GM18867 (cell line): ENCODE data around the gene SPATA31C1.
"Not testable (repeated sequence)": the region's sequence is repeated elsewhere in the genome, so short reads cannot be mapped to it uniquely, and the experiment has no call there.

ENCODE experiments used
- ATAC-seq: cut with Tn5 transposase; IDR thresholded peaks from one replicate; pipeline ENCODE4 v1.9.1; 2021; ENCODE audit warnings: mild to moderate bottlenecking, moderate library complexity; ENCODE audit not compliant: unreplicated experiment

The SPATA31C1 gene

DNA sequence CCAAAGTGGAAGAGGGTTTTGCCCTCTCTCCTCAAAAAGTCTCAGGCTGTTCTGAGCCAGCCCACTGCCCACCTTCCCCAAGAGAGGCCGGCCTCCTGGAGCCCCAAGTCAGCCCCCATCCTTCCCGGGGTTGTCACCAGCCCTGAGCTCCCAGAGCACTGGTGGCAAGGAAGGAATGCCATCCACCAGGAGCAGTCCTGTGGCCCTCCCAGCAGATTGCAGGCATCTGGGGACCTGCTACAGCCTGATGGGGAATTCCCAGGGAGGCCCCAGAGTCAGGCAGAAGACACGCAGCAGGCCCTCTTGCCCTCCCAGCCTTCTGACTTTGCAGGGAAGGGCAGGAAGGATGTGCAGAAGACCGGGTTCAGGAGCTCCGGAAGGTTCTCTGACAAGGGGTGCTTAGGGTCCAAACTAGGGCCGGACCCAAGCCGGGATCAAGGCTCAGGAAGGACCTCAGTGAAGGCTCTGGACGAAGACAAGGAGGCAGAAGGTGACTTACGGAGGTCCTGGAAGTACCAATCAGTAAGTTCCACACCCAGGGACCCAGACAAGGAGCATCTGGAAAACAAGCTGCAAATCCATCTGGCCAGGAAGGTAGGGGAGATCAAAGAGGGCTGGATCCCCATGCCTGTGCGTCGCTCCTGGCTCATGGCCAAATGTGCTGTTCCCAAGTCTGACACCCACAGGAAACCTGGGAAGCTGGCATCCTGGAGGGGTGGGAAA, 31.4 kb upstream of the SPATA31C1 start:
- ATAC-seq, result no peak

DNA sequence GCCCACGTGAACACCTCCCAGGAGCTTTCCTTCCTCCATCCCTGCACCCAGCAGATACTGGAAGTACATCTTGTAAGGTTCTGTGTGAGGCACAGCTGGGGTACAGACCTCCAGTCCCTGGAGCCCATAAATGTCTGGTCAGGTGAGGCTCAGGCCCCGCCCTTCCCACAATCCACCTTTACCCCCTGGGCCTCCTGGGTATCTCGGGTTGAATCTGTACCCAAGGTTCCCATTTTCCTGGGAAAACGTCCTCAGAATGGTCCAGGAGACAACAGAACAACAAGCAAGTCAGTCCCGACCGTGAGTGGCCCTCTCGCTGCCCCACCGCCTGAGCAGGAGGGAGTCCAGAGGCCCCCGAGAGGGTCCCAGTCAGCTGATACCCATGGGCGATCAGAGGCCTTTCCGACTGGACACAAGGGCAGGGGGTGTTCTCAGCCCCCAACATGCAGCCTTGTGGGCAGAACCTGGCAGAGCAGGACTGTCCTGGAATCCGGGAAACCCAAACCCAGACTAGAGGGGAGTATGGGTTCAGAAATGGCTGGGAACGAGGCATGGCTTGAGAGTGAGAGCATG, 30.7 kb upstream of the SPATA31C1 start:
- no peak for ATAC-seq

DNA sequence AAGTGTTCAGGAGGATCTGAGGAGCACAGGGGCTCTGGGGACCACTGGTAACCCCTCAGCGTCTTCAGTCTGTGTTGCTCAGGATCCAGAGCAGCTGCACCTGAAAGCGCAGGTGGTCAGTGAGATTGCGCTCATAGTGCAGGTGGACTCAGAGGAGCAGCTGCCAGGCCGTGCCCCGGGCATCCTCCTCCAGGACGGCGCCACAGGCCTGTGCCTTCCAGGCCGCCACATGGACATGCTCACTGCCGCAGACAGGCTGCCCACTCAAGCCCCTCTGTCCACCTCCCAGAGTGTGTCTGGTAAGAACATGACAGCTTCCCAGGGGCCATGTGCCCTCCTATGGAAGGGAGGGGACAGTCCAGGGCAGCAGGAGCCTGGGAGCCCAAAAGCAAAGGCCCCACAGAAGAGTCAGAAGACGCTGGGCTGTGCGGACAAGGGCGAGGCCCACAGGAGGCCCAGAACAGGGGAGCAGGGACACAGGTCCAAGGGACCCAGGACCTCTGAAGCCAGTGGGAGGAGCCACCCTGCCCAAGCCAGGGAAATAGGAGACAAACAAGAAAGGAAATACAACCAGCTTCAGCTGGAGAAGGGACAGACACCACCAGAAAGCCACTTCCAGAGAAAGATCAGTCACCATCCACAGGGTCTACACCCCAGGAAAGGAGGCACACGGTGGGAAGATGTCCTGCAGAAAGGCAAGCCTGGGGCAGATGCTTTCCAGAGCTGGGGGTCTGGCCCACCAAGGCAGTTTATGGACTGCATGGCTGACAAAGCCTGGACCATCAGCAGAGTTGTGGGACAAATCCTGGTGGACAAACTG, 29.9 kb upstream of the SPATA31C1 start:
- ATAC-seq, result no peak

DNA sequence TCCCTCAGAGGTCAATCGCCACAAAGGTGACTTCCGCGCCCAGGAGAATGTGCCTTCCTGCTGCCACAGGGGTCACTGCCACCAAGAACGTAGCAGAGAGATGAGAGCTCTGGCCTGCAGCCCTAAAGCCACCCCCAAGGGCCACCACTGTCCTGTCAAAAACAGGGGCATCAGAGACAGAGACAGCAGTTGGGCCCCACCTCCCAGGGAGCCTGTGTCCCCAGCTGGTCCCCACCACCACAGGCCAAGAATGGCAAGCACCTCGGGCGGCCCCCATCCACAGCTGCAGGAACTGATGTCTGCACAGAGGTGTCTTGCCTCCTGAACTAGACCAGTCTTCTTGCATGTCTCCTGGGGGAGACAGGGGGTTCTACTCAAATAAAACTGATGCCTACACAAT, 29.3 kb upstream of the SPATA31C1 start:
- no peak for ATAC-seq

DNA sequence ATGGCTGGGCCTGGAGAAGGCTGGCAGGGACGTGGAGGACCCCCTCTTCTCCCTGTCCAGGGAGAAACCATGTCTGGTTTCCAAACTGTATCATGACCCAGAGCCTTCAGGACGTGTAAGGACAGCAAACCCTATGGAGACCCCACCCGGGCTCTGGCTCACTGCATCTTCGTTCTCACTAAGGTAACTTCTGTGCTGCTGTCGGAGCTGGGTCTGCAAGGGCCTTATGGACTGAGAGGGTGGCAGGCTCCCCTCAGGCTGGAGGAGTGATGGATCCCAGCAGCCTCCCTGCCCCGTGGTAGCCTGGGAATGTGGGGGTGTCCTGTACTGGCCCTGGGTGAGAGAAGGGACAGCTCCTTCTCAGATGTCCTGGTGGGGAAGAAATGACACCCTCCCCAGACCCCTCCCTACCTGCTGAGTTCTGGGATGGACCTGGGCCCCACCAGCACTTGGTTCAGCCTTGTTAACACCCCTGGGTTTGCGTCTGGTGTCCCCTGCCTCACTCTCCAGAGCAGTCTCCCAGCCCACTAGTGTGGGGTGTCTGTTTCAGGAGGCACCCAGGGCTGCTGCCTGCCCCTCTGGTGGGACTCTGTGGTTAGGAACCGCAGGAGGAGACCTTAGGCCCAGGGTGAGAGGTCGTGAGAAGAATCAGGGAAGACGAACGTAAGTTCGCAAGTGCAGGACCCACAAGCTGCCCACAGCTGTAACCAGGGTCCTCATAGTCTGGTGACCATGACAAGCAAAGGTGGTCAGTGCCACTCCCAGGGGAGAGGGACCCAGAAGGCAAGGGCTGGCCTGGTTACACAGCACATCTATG, 28.5 kb upstream of the SPATA31C1 start:
- no peak for ATAC-seq

DNA sequence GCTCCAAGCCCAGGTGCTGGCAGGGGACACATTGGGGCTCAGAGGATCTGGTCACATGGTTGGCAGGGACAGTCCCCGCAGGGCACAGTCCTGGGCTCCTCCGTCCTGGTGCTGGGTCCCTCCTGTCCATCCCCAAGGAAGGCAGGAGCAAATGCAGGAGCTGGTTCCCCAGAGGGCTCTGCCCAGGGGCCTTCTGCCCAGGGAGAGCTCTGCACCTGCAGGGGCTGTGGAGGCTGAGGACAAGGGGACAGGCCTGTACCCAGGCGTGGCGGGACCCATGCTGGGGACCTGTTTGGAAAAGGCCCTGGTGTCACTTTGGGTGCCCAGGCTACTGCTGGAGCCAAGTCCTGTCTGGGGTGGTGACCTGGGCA, 27.9 kb upstream of the SPATA31C1 start:
- ATAC-seq, result no peak

DNA sequence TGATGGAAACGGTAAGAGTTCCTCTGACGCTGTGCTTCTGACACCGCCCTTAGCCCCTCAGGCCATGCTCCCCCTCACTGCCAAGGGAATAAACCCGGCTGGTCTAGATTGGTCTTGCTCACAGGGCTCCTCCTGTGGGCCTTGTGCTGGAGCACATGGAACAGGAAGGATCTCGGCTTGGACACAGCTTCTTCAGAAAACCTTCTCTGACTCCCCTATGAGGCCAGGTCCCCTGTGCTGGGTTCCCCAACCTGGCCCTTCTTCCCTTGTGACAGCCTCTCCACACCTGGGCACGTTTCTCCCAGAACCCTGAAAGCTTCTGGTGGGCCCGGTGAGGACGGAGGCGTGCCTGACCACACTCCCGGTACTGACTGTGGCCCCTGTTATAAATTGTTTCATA, 26.9 kb upstream of the SPATA31C1 start:
- no peak for ATAC-seq

DNA sequence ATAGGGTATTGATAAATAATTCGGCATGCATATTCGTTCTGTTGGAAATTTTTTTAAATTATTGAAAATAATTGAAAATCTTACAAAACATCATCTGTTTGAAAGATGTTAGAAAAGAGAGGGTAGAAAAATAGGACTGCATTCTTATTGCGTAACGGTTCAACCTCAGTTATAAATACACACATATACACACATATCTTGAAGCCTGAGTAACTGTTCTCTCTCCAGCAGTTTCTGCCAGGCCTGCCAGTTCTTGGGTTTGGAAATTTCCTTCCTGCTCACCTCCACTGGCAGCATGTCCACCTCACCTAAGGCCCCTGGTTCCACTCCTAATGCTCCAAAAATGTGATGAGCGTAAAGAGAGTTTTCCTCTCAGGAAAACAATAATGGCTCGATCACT, 26.0 kb upstream of the SPATA31C1 start:
- ATAC-seq, result no peak

DNA sequence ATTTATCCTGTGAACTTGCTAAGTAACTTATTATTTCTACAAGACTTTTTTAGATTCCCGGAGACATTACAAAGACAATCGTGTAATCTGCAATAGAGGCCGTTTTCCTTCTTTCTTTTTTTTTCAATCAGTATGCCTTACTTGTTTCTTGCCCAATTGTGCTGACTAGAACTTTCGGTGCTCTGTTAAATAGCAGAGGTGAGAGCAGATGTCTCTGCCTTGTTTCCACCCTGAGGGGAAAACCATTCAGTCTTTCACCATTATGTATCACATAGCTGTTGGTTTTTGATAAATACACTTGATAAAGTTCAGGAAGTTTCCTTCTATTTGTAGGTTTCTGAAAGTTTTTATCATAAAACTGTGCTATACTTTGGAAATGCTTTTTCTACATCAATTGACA, 24.8 kb upstream of the SPATA31C1 start:
- no peak for ATAC-seq

DNA sequence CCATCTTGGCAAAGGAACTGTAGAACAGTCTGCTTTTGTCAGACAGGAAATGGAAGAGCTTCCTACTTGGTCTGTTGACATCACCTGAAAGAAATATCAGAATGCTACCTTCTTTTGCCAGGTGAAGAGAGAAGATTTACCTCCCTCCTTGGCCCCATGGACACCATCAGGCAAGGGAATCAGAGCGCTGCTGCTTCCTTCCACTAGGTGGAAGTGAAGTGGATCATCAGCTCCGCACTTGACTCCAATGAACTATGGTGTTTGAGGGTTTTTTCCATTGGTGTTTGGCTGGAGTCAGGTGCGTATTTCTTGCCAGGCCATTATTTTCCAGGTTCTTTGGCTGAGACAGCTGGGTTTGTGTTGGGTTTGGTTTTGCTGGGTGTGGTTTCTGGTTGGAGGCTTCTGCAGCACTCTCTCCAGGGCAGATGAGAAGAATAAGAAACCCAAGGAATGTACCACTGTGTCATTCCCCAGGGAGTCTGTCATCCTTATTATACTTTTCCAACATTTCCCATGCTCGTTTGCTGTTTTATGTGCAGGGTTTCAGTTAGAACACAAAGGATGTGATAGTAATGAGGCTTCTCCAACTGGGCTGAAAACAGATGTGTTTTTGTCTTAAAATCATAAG, 22.6 kb upstream of the SPATA31C1 start:
- ATAC-seq, result no peak

DNA sequence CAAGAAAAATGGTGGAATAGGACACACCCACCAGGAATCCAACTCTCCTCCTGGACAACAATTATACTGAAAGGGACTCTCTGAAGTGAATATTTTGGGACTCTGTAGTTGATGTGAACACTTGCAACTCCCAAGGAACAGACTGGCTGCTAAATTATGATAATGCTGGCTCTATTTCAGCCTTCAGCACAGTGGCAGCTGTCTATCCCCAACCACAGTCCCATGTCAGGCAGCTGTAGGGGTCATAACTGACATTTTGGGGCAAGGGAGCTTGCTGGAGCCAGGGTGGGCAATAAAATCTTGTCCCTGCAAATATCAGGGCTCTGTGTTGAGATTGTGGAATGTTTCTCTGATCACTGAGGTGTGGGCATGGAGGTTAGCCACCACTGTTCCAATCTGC, 20.9 kb upstream of the SPATA31C1 start:
- ATAC-seq, result no peak

DNA sequence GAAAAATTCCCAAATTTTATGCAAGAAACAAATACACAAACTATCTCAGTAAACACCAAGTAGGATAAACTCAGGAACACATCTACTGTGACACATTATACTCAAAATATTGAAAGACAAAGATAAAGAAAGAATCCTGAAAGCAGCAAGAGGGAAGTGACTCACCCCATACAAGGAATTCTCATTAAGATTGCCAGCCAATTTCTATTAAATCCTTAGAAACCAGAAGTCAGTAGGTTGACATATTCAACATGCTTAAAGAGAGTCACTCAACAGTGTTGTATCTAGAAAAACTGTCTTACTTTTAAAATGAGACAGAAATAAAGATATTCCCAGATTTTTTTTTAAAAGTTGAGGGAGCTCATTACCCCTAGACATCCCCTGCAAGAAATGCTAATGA, 19.6 kb upstream of the SPATA31C1 start:
- ATAC-seq, result no peak

DNA sequence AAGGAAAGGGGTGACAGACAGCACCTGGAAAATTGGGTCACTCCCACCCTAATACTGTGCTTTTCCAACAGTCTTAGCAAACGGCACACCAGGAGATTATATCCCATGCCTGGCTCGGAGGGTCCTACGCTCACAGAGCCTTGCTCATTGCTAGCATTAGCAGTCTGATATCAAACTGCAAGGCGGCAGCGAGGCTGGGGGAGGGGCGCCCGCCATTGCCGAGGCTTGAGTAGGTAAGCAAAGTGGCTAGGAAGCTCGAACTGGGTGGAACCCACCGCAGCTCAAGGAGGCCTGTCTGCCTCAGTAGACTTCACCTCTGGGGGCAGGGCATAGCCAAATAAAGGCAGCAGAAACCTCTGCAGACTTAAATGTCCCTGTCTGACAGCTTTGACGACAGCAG, 15.4 kb upstream of the SPATA31C1 start:
- not testable (repeated sequence) for ATAC-seq

DNA sequence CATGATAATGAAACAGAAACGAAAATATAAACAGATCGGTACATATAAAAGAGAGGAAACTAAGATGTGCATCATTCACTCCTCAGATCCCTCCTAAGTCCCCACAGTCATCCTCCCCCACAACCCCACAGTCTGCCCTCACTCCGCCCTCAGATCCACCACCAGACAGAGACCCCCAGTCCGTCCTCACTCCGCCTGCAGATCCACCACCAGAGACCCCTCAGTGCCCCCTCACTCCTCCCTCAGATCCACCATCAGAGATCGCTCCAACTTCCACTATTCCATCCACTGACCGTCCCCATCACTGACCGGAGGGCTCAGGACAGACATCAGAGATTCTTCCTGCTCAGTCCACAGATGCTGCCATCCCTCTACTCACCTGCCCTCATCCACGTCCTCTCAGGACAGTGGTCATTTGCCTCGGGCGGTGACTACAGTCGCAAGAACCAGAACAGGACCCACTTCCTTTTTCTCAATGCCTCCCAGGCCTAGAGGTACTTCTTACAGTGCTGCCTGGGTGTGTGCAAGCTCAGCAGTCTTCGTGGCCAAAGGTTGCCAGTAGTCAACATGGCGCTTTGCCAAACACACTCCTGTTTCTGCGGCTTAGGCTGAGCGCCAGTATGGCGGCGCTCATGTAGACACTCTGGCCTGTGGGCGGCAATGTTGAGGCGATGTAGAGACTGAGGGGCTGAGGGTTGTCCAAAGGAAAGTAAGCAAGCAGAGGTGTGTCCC, 8.3 kb upstream of the SPATA31C1 start:
- ATAC-seq, result no peak

DNA sequence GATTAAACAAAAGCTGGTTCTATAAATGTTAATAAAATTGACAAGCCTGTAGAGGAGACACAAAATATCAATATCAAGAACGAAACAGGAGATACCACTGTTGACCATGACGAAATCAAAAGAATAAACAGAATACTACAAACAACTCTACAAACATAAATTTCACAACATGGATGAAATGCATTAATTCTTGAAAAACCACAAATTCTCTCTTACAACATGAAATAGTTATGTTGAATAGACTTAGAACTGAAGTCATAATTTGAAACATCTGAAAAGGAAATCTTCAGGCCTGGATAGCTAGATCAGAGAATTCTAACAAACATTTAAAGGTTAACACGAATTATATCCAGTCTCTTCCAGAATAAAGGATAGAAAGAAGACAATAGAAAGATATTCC, 6.9 kb upstream of the SPATA31C1 start:
- ATAC-seq, result no peak

DNA sequence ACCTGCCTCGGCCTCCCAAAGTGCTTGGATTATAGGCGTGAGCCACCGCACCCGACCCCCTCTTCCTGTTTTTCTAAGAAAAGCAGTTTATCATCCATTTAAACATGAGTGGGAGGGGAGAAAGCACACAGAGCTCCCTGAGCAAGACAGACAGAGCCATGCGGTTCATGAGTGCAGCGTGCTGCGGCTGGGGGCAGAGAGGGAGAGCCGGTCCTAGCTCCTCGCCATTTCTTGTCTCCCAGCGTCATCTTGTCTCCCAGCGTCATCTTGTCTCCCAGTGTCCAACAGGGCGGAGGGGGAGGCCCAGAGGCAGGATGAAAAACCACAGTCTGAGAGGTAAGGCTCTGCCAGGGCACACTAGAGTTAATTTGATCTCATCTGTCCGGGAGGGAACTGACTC, 1.3 kb downstream of the SPATA31C1 start:
- not testable (repeated sequence) for ATAC-seq

DNA sequence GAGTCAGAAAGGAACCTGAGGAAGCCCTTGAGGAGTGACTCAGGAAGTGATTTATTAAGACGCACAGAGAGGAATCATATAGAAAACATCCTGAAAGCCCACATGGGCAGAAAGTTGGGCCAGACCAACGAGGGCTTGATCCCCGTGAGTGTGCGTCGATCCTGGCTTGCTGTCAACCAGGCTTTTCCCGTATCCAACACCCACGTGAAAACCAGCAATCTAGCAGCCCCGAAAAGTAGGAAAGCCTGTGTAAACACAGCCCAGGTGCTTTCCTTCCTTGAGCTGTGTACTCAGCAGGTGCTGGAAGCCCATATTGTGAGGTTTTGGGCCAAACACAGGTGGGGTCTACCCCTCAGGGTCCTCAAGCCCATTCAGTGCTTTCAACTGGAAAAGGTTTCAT, 3.8 kb downstream of the SPATA31C1 start:
- ATAC-seq, result not testable (repeated sequence)

DNA sequence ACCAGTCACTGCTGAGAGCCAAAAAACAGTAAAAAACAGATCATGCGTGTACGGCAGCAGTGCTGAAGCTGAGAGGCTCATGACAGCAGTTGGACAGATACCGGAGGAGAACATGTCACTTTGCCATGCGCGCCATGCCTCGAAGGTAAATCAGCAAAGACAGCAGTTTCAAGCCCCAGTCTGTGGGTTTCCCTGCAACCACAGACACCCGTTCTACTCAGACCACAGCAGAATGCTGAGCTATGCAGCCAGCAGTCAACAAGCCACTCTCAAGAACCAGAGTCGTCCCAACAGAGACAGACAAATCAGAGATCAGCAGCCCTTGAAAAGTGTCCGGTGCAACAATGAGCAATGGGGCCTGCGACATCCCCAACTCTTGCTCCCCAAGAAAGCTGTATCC, 5.2 kb downstream of the SPATA31C1 start:
- not testable (repeated sequence) for ATAC-seq

DNA sequence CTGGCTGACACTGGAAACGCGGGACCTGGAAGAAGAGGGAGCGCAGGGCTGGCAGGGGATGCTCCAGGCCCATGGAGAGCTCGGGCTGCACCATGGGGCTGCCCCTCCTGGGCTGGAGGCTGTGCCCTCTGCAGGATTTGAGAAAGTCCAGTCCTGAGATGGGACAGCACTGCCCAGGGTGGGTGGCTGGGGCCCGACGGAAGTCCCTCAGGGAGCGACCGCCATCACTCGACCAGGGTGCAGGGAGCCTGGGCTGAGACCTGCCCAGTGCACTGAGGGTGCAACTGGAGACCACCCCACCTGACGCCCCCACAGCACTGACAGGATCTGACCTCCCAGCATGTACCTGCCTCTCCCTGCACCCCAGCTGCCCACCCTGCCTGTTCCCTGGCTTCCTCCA, 7.1 kb downstream of the SPATA31C1 start:
- ATAC-seq, result not testable (repeated sequence)

DNA sequence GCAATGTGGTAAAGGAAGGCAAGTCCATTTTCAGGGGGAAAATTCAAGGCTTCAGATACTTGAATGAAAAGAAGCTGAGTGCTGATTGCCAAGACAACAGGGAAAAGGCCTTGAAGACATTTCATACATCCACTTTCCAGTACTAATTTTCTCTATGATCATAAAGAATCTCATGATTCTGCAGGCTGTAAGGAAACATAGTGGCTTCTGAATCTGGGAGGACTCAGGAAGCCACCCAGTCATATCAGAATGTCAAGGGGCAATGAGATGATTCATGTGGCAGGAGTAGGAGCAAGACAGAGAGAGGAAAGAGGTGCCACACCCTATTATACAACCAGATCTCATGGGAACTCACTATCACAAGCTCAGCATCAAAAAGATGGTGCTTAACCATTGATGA, 11.4 kb downstream of the SPATA31C1 start:
- not testable (repeated sequence) for ATAC-seq
